Karpas-422 (cell line): ENCODE data around the gene PSKH1. TPM values are rescaled to one million over a fixed set of nuclear protein-coding genes. Genes with fewer than 3 reads are reported as not detected.

ENCODE experiments used
- DNase-seq: peaks from one replicate; pipeline ENCODE4 v3.0.0-alpha.2; 2015
- H2AFZ ChIP-seq: fragments of 200-600 bp; sonication (generic); 2 replicates; pipeline ENCODE4 v1.6.1; 2014; ENCODE audit warnings: antibody characterized with exemption, low read length, mixed read lengths
- H3K27ac ChIP-seq: fragments of 200-600 bp; sonication (generic); 2 replicates; pipeline ENCODE4 v1.5.1; 2014; ENCODE audit warnings: mild to moderate bottlenecking, low read length, moderate library complexity
- H3K27me3 ChIP-seq: fragments of 200-600 bp; sonication (generic); 2 replicates; pipeline ENCODE4 v1.6.1; 2014; ENCODE audit warnings: low read length, mixed read lengths
- H3K36me3 ChIP-seq: fragments of 200-600 bp; sonication (generic); 2 replicates; pipeline ENCODE4 v1.6.1; 2014; ENCODE audit warnings: low read length, mixed read lengths; ENCODE audit not compliant: insufficient read depth
- H3K4me1 ChIP-seq: fragments of 200-600 bp; sonication (generic); 2 replicates; pipeline ENCODE4 v1.6.1; 2014; ENCODE audit warnings: mild to moderate bottlenecking, low read length, mixed read lengths
- H3K4me2 ChIP-seq: fragments of 200-600 bp; sonication (generic); 2 replicates; pipeline ENCODE4 v1.6.1; 2014; ENCODE audit warnings: low read length, low read depth, mild to moderate bottlenecking; ENCODE audit not compliant: poor library complexity, severe bottlenecking
- H3K4me3 ChIP-seq: fragments of 200-600 bp; sonication (generic); 2 replicates; pipeline ENCODE4 v1.5.1; 2014; ENCODE audit warnings: mild to moderate bottlenecking, antibody characterized with exemption, low read length, mixed read lengths
- H3K79me2 ChIP-seq: fragments of 200-600 bp; sonication (generic); 2 replicates; pipeline ENCODE4 v1.6.1; 2014; ENCODE audit warnings: mild to moderate bottlenecking, low read length, mixed read lengths
- H3K9ac ChIP-seq: fragments of 200-600 bp; sonication (generic); 2 replicates; pipeline ENCODE4 v1.6.0; 2014; ENCODE audit warnings: low read length
- H3K9me2 ChIP-seq: fragments of 200-600 bp; sonication (generic), shearing (Covaris generic); replicated peaks from 2 replicates; pipeline ENCODE4 v1.6.0; 2014; ENCODE audit warnings: mild to moderate bottlenecking, low read length, moderate library complexity; ENCODE audit not compliant: insufficient read depth
- H3K9me3 ChIP-seq: fragments of 300-700, 200-600 bp; sonication (generic); 2 replicates; pipeline ENCODE4 v1.6.1; 2014; ENCODE audit warnings: low read length, mixed read lengths
- H4K20me1 ChIP-seq: fragments of 200-600 bp; sonication (generic); 2 replicates; pipeline ENCODE4 v1.6.1; 2014; ENCODE audit warnings: mild to moderate bottlenecking, antibody characterized with exemption, low read length, low read depth; ENCODE audit not compliant: insufficient read depth
- total RNA-seq: library from RNA; depleted of rRNA; stranded (reverse); fragments of >200 nt; shearing (Covaris generic); gene quantifications from 2 replicates; pipeline ENCODE4 v1.2.3, GENCODE V29; 2014; ENCODE audit warnings: low replicate concordance; rRNA removed

PSKH1 gene
- total RNA-seq, result 7.2 and 14.2 TPM in 2 replicates

GRCh38 chr16:67892899-67893742, at the start of gene PSKH1:
TSS of gene PSKH1 (plus strand) at chr16:67893254. CDS start at chr16:67908750, 15,496 bp downstream.
- peak within 1 kb of the TSS; percentile 93 for H3K4me3 ChIP-seq
- H3K79me2 ChIP-seq, result peaks cover 48% of the 10 kb centered on the region
- H3K9me2 ChIP-seq, result no peaks in the 10 kb centered on the region

GRCh38 chr16:67843343-67843765, 49.7 kb upstream of the PSKH1 start:
- H3K79me2 ChIP-seq, result peaks cover 52% of the 10 kb centered on the region
- H3K4me3 ChIP-seq, result peak overlapping the region; percentile 100

More at GRCh38 chr16:67892899-67893742, at the start of gene PSKH1:
- Histone ChIP-seq H4K20me1 (no peaks in the 10 kb centered on the region), H3K4me1 (peaks cover 17% of the 10 kb centered on the region), H3K4me2 (peak within 1 kb of the TSS; percentile 86), H2AFZ (0 out of 2 replicates have a peak within 1 kb of the TSS, but pooled peaks have one; percentile 1), H3K9me3 (no peaks in the 10 kb centered on the region), H3K27ac (peak within 1 kb of the TSS; percentile 61), H3K27me3 (no peaks in the 10 kb centered on the region), H3K36me3 (no peaks in the 10 kb centered on the region), H3K9ac (peak within 1 kb of the TSS; percentile 89)
- DNase-seq, result peak; percentile 98

GRCh38 chr16:67844497-67844896, 48.6 kb upstream of the PSKH1 start:
- Histone ChIP-seq H3K79me2 (peaks cover 63% of the 10 kb centered on the region), H3K36me3 (peaks cover 8% of the 10 kb centered on the region; the same call in 1 of the 2 replicates), H3K27ac (peak overlapping the region; percentile 79), H4K20me1 (peaks cover 21% of the 10 kb centered on the region; the same call in 1 of the 2 replicates), H3K9me3 (no peaks in the 10 kb centered on the region), H2AFZ (no peak overlapping the region), H3K27me3 (no peaks in the 10 kb centered on the region), H3K9me2 (no peaks in the 10 kb centered on the region), H3K4me2 (peak overlapping the region; percentile 92), H3K9ac (peak overlapping the region; percentile 98), H3K4me1 (peaks cover 44% of the 10 kb centered on the region), H3K4me3 (peak overlapping the region; percentile 100)
- peak; percentile 42 for DNase-seq

More at GRCh38 chr16:67843343-67843765, 49.7 kb upstream of the PSKH1 start:
- Histone ChIP-seq H3K4me1 (peaks cover 44% of the 10 kb centered on the region), H3K27ac (peak overlapping the region; percentile 79), H4K20me1 (peaks cover 21% of the 10 kb centered on the region; the same call in 1 of the 2 replicates), H3K9me2 (no peaks in the 10 kb centered on the region), H3K9ac (peak overlapping the region; percentile 98), H2AFZ (no peak overlapping the region), H3K27me3 (no peaks in the 10 kb centered on the region), H3K9me3 (no peaks in the 10 kb centered on the region), H3K36me3 (0 out of 2 replicates have a peak, but pooled peaks cover 3% of the 10 kb centered on the region), H3K4me2 (peak overlapping the region; percentile 92)
- DNase-seq, result no peak

- H2AFZ ChIP-seq, result no peak overlapping the region
- peaks cover 44% of the 10 kb centered on the region for H3K4me1 ChIP-seq
- H3K9ac ChIP-seq, result peak overlapping the region; percentile 98
Observed at GRCh38 chr16:67845291-67846062, 47.6 kb upstream of the PSKH1 start.

GRCh38 chr16:67846063-67846319, 47.1 kb upstream of the PSKH1 start:
- H3K36me3 ChIP-seq, result peaks cover 8% of the 10 kb centered on the region; the same call in 1 of the 2 replicates
- no peaks in the 10 kb centered on the region for H3K9me2 ChIP-seq
- no peaks in the 10 kb centered on the region for H3K27me3 ChIP-seq
- peak overlapping the region; percentile 100 for H3K4me3 ChIP-seq
- H3K9me3 ChIP-seq, result no peaks in the 10 kb centered on the region
- peak overlapping the region; percentile 86 for H3K27ac ChIP-seq
- H3K9ac ChIP-seq, result peak overlapping the region; percentile 98
- H4K20me1 ChIP-seq, result peaks cover 21% of the 10 kb centered on the region; the same call in 1 of the 2 replicates
- H3K4me1 ChIP-seq, result peaks cover 44% of the 10 kb centered on the region
- peaks cover 77% of the 10 kb centered on the region for H3K79me2 ChIP-seq
- H2AFZ ChIP-seq, result peak overlapping the region; percentile 26; the same call in 1 of the 2 replicates
- DNase-seq, result no peak
- H3K4me2 ChIP-seq, result peak overlapping the region; percentile 92

More at GRCh38 chr16:67845291-67846062, 47.6 kb upstream of the PSKH1 start:
- Histone ChIP-seq H4K20me1 (peaks cover 21% of the 10 kb centered on the region; the same call in 1 of the 2 replicates), H3K36me3 (peaks cover 8% of the 10 kb centered on the region; the same call in 1 of the 2 replicates), H3K4me2 (peak overlapping the region; percentile 92), H3K9me3 (no peaks in the 10 kb centered on the region), H3K27me3 (no peaks in the 10 kb centered on the region), H3K79me2 (peaks cover 72% of the 10 kb centered on the region), H3K27ac (peak overlapping the region; percentile 86), H3K4me3 (peak overlapping the region; percentile 100), H3K9me2 (no peaks in the 10 kb centered on the region)
- DNase-seq, result peak; percentile 49

- Histone ChIP-seq H3K9me3 (no peaks in the 10 kb centered on the region), H3K9me2 (no peaks in the 10 kb centered on the region), H3K4me3 (peak within 1 kb of the TSS; percentile 100), H3K9ac (peak within 1 kb of the TSS; percentile 98), H3K79me2 (peaks cover 81% of the 10 kb centered on the region), H3K36me3 (peaks cover 8% of the 10 kb centered on the region; the same call in 1 of the 2 replicates), H3K27me3 (no peaks in the 10 kb centered on the region), H2AFZ (peak within 1 kb of the TSS; percentile 26; the same call in 1 of the 2 replicates), H3K27ac (peak within 1 kb of the TSS; percentile 86), H4K20me1 (peaks cover 21% of the 10 kb centered on the region; the same call in 1 of the 2 replicates), H3K4me2 (peak within 1 kb of the TSS; percentile 92), H3K4me1 (peaks cover 40% of the 10 kb centered on the region)
- DNase-seq, result peak; percentile 99
Observed at GRCh38 chr16:67846320-67847063, 46.6 kb upstream of the PSKH1 start, which contains the start of gene NUTF2. TSS of gene NUTF2 (plus strand) at chr16:67846933. CDS start at chr16:67865131, 18,198 bp downstream.

GRCh38 chr16:67847064-67847861, 45.8 kb upstream of the PSKH1 start, which contains the start of gene CENPT:
TSS of gene CENPT (minus strand) at chr16:67847693. CDS start at chr16:67833859, 13,834 bp downstream.
- Histone ChIP-seq H3K36me3 (peaks cover 8% of the 10 kb centered on the region; the same call in 1 of the 2 replicates), H3K9ac (peak within 1 kb of the TSS; percentile 98), H3K4me3 (peak within 1 kb of the TSS; percentile 100), H3K9me2 (no peaks in the 10 kb centered on the region), H3K4me1 (peaks cover 38% of the 10 kb centered on the region), H3K27ac (peak within 1 kb of the TSS; percentile 86), H2AFZ (peak within 1 kb of the TSS; percentile 26; the same call in 1 of the 2 replicates), H3K4me2 (peak within 1 kb of the TSS; percentile 92), H3K27me3 (no peaks in the 10 kb centered on the region), H4K20me1 (peaks cover 21% of the 10 kb centered on the region; the same call in 1 of the 2 replicates), H3K9me3 (no peaks in the 10 kb centered on the region), H3K79me2 (peaks cover 89% of the 10 kb centered on the region)
- DNase-seq, result peak; percentile 62
